Measurements from ENCODE around the gene DACH1.

The DACH1 gene

GRCh38 chr13:71481046-71481445, 386.0 kb downstream of the DACH1 start:
- no peaks in the 10 kb centered on the region for H3K79me1 ChIP-seq (replicated peaks; ENCODE audit: low read length, poor library complexity, severe bottlenecking)
- no peak overlapping the region for H3K4ac ChIP-seq (ENCODE audit: low read depth in 1 of 2, low read length in 2 of 2)
- H2AK5ac ChIP-seq (ENCODE audit: low read length, severe bottlenecking), result no peak overlapping the region
- H2BK5ac ChIP-seq (ENCODE audit: low read depth, low read length, poor library complexity, severe bottlenecking), result no peak overlapping the region
- DNase-seq, result no peak
- no peaks in the 10 kb centered on the region for H3K9me3 ChIP-seq (ENCODE audit: control insufficient read depth, low read length)
- no peak overlapping the region for H3K14ac ChIP-seq (ENCODE audit: low read length in 2 of 2)
- H2BK12ac ChIP-seq (ENCODE audit: low read length in 2 of 2), result no peak overlapping the region
- H2AFZ ChIP-seq (ENCODE audit: low read depth, low read length), result no peak overlapping the region
- H3K36me3 ChIP-seq (ENCODE audit: control insufficient read depth in 1 of 2, insufficient read depth in 2 of 2, low read depth in 1 of 2, low read length in 2 of 2), result no peaks in the 10 kb centered on the region
- no peak overlapping the region for H4K8ac ChIP-seq (ENCODE audit: low read length)
- no peak overlapping the region for H3K23ac ChIP-seq (ENCODE audit: low read length in 2 of 2)
- H3K4me1 ChIP-seq (ENCODE audit: control insufficient read depth, insufficient read depth, low read depth, low read length), result no peaks in the 10 kb centered on the region
- H3K18ac ChIP-seq (ENCODE audit: low read depth in 1 of 2, low read length in 2 of 2), result no peak overlapping the region
- 100% methylated on average over 1 of the region's 1 CpG for WGBS
- no peak overlapping the region for H3K9ac ChIP-seq (ENCODE audit: low read length)
- H4K91ac ChIP-seq (ENCODE audit: low read length), result no peak overlapping the region
- no peak overlapping the region for H3K27ac ChIP-seq (ENCODE audit: low read length, poor library complexity, severe bottlenecking)
- H3K4me2 ChIP-seq (ENCODE audit: low read length, poor library complexity, severe bottlenecking), result no peak overlapping the region
- H2BK15ac ChIP-seq (ENCODE audit: low read depth, poor library complexity, severe bottlenecking), result no peak overlapping the region
- no peaks in the 10 kb centered on the region for H3K27me3 ChIP-seq (ENCODE audit: control insufficient read depth in 1 of 2, insufficient read depth in 1 of 2, low read length in 2 of 2)
- H2BK120ac ChIP-seq (ENCODE audit: low read depth, low read length), result no peak overlapping the region
- H3K4me3 ChIP-seq (ENCODE audit: insufficient read depth in 1 of 2, low read depth in 1 of 2, low read length in 2 of 2), result no peak overlapping the region

- Histone ChIP-seq H2AK5ac (ENCODE audit: low read length, severe bottlenecking) (no peak overlapping the region), H2BK15ac (ENCODE audit: low read depth, poor library complexity, severe bottlenecking) (no peak overlapping the region), H3K27ac (ENCODE audit: low read length, poor library complexity, severe bottlenecking) (no peak overlapping the region), H2BK5ac (ENCODE audit: low read depth, low read length, poor library complexity, severe bottlenecking) (no peak overlapping the region), H3K14ac (ENCODE audit: low read length in 2 of 2) (no peak overlapping the region), H4K8ac (ENCODE audit: low read length) (no peak overlapping the region), H3K9ac (ENCODE audit: low read length) (no peak overlapping the region), H2BK12ac (ENCODE audit: low read length in 2 of 2) (no peak overlapping the region), H3K4me2 (ENCODE audit: low read length, poor library complexity, severe bottlenecking) (no peak overlapping the region), H3K36me3 (ENCODE audit: control insufficient read depth in 1 of 2, insufficient read depth in 2 of 2, low read depth in 1 of 2, low read length in 2 of 2) (no peaks in the 10 kb centered on the region), H2BK120ac (ENCODE audit: low read depth, low read length) (no peak overlapping the region), H3K27me3 (ENCODE audit: control insufficient read depth in 1 of 2, insufficient read depth in 1 of 2, low read length in 2 of 2) (no peaks in the 10 kb centered on the region), H3K18ac (ENCODE audit: low read depth in 1 of 2, low read length in 2 of 2) (no peak overlapping the region), H2AFZ (ENCODE audit: low read depth, low read length) (no peak overlapping the region), H3K9me3 (ENCODE audit: control insufficient read depth, low read length) (no peaks in the 10 kb centered on the region), H3K4me3 (ENCODE audit: insufficient read depth in 1 of 2, low read depth in 1 of 2, low read length in 2 of 2) (no peak overlapping the region), H3K4me1 (ENCODE audit: control insufficient read depth, insufficient read depth, low read depth, low read length) (no peaks in the 10 kb centered on the region), H3K23ac (ENCODE audit: low read length in 2 of 2) (no peak overlapping the region), H3K4ac (ENCODE audit: low read depth in 1 of 2, low read length in 2 of 2) (no peak overlapping the region), H4K91ac (ENCODE audit: low read length) (no peak overlapping the region), H3K79me1 (replicated peaks; ENCODE audit: low read length, poor library complexity, severe bottlenecking) (no peaks in the 10 kb centered on the region)
- no peak for DNase-seq
- WGBS, result 100% methylated on average over 1 of the region's 6 CpGs
Observed at GRCh38 chr13:71477735-71478134, 389.3 kb downstream of the DACH1 start.

- Histone ChIP-seq H2AK5ac (ENCODE audit: low read length, severe bottlenecking) (no peak overlapping the region), H3K27me3 (ENCODE audit: control insufficient read depth in 1 of 2, insufficient read depth in 1 of 2, low read length in 2 of 2) (no peaks in the 10 kb centered on the region), H4K8ac (ENCODE audit: low read length) (no peak overlapping the region), H2BK5ac (ENCODE audit: low read depth, low read length, poor library complexity, severe bottlenecking) (no peak overlapping the region), H3K4ac (ENCODE audit: low read depth in 1 of 2, low read length in 2 of 2) (no peak overlapping the region), H2AFZ (ENCODE audit: low read depth, low read length) (no peak overlapping the region), H3K4me1 (ENCODE audit: control insufficient read depth, insufficient read depth, low read depth, low read length) (no peaks in the 10 kb centered on the region), H3K9ac (ENCODE audit: low read length) (no peak overlapping the region), H3K4me3 (ENCODE audit: insufficient read depth in 1 of 2, low read depth in 1 of 2, low read length in 2 of 2) (no peak overlapping the region), H3K27ac (ENCODE audit: low read length, poor library complexity, severe bottlenecking) (no peak overlapping the region), H3K14ac (ENCODE audit: low read length in 2 of 2) (no peak overlapping the region), H3K79me1 (replicated peaks; ENCODE audit: low read length, poor library complexity, severe bottlenecking) (no peaks in the 10 kb centered on the region), H4K91ac (ENCODE audit: low read length) (no peak overlapping the region), H3K36me3 (ENCODE audit: control insufficient read depth in 1 of 2, insufficient read depth in 2 of 2, low read depth in 1 of 2, low read length in 2 of 2) (no peaks in the 10 kb centered on the region), H3K18ac (ENCODE audit: low read depth in 1 of 2, low read length in 2 of 2) (no peak overlapping the region), H2BK120ac (ENCODE audit: low read depth, low read length) (no peak overlapping the region), H2BK12ac (ENCODE audit: low read length in 2 of 2) (no peak overlapping the region), H3K9me3 (ENCODE audit: control insufficient read depth, low read length) (no peaks in the 10 kb centered on the region), H3K4me2 (ENCODE audit: low read length, poor library complexity, severe bottlenecking) (no peak overlapping the region), H3K23ac (ENCODE audit: low read length in 2 of 2) (no peak overlapping the region), H2BK15ac (ENCODE audit: low read depth, poor library complexity, severe bottlenecking) (no peak overlapping the region)
- DNase-seq, result no peak
- 100% methylated on average over 3 of the region's 3 CpGs for WGBS
Observed at GRCh38 chr13:71474936-71475335, 392.1 kb downstream of the DACH1 start.

GRCh38 chr13:71469626-71470025, 397.4 kb downstream of the DACH1 start:
- DNase-seq, result no peak
- H3K4ac ChIP-seq (ENCODE audit: low read depth in 1 of 2, low read length in 2 of 2), result no peak overlapping the region
- no CpG with 5 or more reads among the region's 1 CpG for WGBS

More at GRCh38 chr13:71469626-71470025, 397.4 kb downstream of the DACH1 start:
- Histone ChIP-seq H4K8ac (ENCODE audit: low read length) (no peak overlapping the region), H3K23ac (ENCODE audit: low read length in 2 of 2) (no peak overlapping the region), H4K91ac (ENCODE audit: low read length) (no peak overlapping the region), H3K4me1 (ENCODE audit: control insufficient read depth, insufficient read depth, low read depth, low read length) (no peaks in the 10 kb centered on the region), H2AK5ac (ENCODE audit: low read length, severe bottlenecking) (no peak overlapping the region), H3K9ac (ENCODE audit: low read length) (no peak overlapping the region), H3K4me2 (ENCODE audit: low read length, poor library complexity, severe bottlenecking) (no peak overlapping the region), H2BK120ac (ENCODE audit: low read depth, low read length) (no peak overlapping the region), H3K9me3 (ENCODE audit: control insufficient read depth, low read length) (no peaks in the 10 kb centered on the region), H3K14ac (ENCODE audit: low read length in 2 of 2) (no peak overlapping the region), H3K79me1 (replicated peaks; ENCODE audit: low read length, poor library complexity, severe bottlenecking) (no peaks in the 10 kb centered on the region), H3K27me3 (ENCODE audit: control insufficient read depth in 1 of 2, insufficient read depth in 1 of 2, low read length in 2 of 2) (no peaks in the 10 kb centered on the region), H2BK5ac (ENCODE audit: low read depth, low read length, poor library complexity, severe bottlenecking) (no peak overlapping the region), H3K27ac (ENCODE audit: low read length, poor library complexity, severe bottlenecking) (no peak overlapping the region), H3K18ac (ENCODE audit: low read depth in 1 of 2, low read length in 2 of 2) (no peak overlapping the region), H3K4me3 (ENCODE audit: insufficient read depth in 1 of 2, low read depth in 1 of 2, low read length in 2 of 2) (no peak overlapping the region), H3K36me3 (ENCODE audit: control insufficient read depth in 1 of 2, insufficient read depth in 2 of 2, low read depth in 1 of 2, low read length in 2 of 2) (no peaks in the 10 kb centered on the region), H2BK15ac (ENCODE audit: low read depth, poor library complexity, severe bottlenecking) (no peak overlapping the region), H2BK12ac (ENCODE audit: low read length in 2 of 2) (no peak overlapping the region), H2AFZ (ENCODE audit: low read depth, low read length) (no peak overlapping the region)

Measured in mesenchymal stem cell (in vitro differentiated cells and primary cell).